ENCODE results near the gene PDLIM7. TPM values are rescaled to one million over a fixed set of nuclear protein-coding genes. Genes with fewer than 3 reads are reported as not detected.
"Not testable (repeated sequence)": the region's sequence is repeated elsewhere in the genome, so short reads cannot be mapped to it uniquely, and the experiment has no call there.

PDLIM7 gene
- total RNA-seq, 2 donors from 2014 or later = 6.8 to 16.2 TPM

DNA sequence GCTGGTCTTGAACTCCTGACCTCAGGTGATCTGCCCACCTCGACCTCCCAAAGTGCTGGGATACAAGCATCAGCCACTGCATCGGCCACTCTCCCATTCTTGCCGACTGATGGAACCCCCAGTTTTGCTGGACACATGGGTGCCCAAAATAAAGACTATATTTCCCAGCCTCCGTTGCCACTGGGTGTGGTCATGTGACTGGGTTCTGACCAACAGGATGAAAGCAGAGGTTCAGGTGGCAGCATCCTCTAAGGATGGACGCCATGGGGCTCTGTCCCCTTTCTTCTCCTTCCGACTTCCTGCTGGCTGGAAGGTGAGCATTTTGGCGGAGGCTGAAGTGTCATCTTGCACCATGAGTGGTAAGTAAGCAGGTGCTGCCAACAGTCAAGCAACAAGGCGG is 10.3 kb downstream of the PDLIM7 start:
- no peak overlapping the region for H3K27ac Mint-ChIP-seq
- ATAC-seq = no peak
- DNase-seq = no peak
- no peaks in the 10 kb centered on the region for H3K36me3 Mint-ChIP-seq (ENCODE audit: low read depth)
- no peaks in the 10 kb centered on the region for H3K27me3 Mint-ChIP-seq
- no peaks in the 10 kb centered on the region for H3K9me3 ChIP-seq (ENCODE audit: control insufficient read depth, low read length, poor library complexity, severe bottlenecking)
- H3K4me1 Mint-ChIP-seq = peaks cover 4% of the 10 kb centered on the region
- no peak overlapping the region for H3K4me3 Mint-ChIP-seq

DNA sequence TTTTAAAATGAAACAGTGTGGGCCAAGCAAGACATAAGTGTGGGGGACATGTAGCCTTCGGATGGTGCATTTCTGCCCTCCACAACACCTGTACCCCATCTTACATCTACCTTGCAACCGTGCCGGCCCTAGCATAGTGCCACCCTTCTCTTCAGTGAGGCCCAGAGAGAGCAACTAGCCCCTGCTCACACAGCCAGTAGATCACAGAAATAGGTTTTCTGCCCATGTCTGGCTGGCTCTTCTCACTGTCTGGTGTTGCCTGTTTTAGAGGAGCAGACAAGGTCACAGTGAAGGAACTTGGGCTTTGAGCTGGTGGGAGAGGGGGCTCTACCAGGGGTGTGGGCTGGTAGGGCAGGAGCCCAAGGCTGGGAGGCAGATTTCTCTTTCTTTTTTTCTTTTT is 11.1 kb downstream of the PDLIM7 start:
- Mint-ChIP-seq H3K36me3 (ENCODE audit: low read depth) (no peaks in the 10 kb centered on the region), H3K27me3 (no peaks in the 10 kb centered on the region), H3K27ac (no peak overlapping the region), H3K4me3 (no peak overlapping the region), H3K4me1 (peaks cover 4% of the 10 kb centered on the region)
- ATAC-seq (no peak), DNase-seq (no peak)
- H3K9me3 ChIP-seq (ENCODE audit: control insufficient read depth, low read length, poor library complexity, severe bottlenecking) = no peaks in the 10 kb centered on the region

DNA sequence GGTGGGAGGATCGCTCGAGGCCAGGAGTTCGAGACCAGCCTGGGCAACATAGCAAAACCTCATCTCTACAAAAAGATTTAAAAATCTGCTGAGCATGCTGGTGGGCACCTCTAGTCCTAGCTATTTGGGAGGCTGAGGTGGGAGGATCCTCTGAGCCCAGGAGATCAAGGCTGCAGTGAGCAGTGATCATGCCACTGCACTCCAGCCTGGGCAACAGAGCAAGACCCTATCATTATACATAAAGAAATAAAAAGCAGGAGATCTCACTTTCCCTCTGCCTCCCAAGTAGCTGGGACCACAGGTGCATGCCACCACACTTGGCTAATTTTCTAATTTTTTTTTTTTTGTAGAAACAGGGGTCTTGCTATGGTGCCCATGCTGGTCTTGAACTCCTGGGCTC is 11.7 kb downstream of the PDLIM7 start:
- not testable (repeated sequence) for H3K27me3 Mint-ChIP-seq; H3K4me1 Mint-ChIP-seq; H3K4me3 Mint-ChIP-seq; H3K36me3 Mint-ChIP-seq (ENCODE audit: low read depth); H3K9me3 ChIP-seq (ENCODE audit: control insufficient read depth, low read length, poor library complexity, severe bottlenecking); ATAC-seq; DNase-seq; H3K27ac Mint-ChIP-seq

DNA sequence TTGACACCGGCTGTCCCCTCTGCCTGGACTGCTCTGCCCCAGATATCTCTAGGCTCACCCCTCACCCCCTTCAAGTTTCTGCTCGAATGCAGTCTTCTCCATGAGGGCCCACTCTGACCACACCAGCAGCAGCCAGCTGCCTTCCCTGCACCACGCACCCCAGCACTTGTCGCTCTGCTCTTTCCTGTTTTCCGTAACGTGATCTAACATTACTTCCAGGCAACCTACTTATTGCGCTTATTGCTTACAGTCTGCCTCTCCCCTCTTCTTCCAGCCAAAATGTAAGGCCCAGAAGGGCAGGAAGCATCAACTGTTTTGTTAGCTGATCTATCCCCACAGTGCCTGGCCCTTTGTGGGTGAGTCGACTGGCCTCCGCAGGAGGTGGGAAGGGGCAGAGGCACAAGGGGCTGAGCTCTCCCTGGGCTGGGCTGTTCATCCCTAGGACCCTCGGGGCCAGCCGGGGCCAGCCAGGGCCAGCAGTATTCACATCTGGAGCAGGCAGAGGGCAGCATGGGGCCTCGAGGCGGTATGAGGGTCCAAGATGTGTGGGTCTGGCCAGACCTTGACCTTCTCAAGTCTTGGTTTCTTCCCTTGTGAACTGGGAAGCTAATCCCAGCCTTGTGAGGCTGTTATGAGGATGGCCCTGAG is 12.4 kb downstream of the PDLIM7 start:
- no peaks in the 10 kb centered on the region for H3K27me3 Mint-ChIP-seq
- ATAC-seq (no peak), DNase-seq (no peak)
- H3K36me3 Mint-ChIP-seq (ENCODE audit: low read depth) = no peaks in the 10 kb centered on the region
- H3K9me3 ChIP-seq (ENCODE audit: control insufficient read depth, low read length, poor library complexity, severe bottlenecking) = no peaks in the 10 kb centered on the region
- H3K4me3 Mint-ChIP-seq = no peak overlapping the region
- peak overlapping the region; percentile 43 for H3K27ac Mint-ChIP-seq
- H3K4me1 Mint-ChIP-seq = peaks cover 4% of the 10 kb centered on the region

DNA sequence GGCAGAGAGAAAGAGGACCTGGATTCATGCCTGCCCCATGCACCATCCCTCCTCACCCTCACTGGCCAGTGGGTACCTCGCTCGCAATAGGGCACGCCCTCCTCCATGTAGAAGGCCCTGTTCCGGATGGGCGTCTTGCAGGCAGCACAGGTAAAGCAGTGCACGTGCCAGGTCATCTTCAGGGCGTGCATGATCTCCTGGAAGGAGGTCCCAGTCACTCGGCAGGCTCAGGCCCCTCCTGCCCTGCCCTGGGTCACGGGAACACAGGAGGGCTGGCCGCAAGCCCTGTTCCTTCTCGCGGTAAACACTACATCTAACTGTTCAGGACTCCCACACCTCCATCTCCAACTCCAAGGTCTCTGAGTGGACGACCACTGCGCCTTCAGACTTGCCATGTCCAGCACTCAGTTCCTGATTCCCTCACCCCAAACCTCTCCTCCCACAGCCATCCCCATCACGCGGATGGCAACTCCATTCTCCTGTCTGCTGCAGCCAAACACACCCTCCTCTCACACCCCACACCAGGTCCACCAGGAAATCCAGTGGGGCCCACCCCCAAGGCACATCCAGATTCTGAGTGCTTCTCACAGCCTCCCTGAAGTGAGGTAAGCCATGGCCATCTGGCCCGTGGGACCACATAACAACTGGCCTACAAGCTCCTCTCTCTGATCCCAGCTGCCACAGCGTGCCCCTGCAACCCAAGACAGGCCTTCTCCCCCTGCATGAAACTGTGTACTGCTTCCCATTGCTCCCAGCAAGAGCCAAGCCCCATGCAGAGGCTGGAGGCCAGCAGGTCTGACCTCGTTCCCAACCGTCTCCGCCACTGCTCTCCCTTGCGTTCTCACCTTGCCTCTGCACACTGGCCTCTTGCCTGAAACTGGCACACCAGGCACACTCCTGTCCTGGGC is 13.2 kb downstream of the PDLIM7 start:
- Mint-ChIP-seq H3K4me3 (no peak overlapping the region), H3K27me3 (no peaks in the 10 kb centered on the region), H3K27ac (peak overlapping the region; percentile 43), H3K4me1 (peaks cover 6% of the 10 kb centered on the region), H3K36me3 (ENCODE audit: low read depth) (no peaks in the 10 kb centered on the region)
- DNase-seq (no peak), ATAC-seq (no peak)
- H3K9me3 ChIP-seq (ENCODE audit: control insufficient read depth, low read length, poor library complexity, severe bottlenecking) = no peaks in the 10 kb centered on the region

DNA sequence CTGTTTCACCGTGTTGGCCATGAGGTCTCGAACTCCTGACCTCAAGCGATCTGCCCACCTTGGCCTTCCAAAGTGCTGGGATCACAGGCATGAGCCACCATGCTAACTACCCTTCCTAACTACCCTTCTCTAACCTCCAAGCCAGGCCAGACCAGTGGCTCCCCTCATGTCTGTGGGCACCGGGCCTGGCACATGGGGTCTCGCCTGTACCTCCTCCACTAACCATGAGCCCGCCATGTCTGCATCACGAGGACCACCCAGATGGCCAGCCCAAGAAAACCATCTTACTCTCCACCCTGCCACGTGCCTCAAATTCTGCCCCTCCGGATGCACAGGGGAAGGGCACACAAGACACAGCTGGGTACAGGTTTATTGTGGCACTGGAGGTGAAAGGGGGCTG is 14.4 kb downstream of the PDLIM7 start:
- no peaks in the 10 kb centered on the region for H3K36me3 Mint-ChIP-seq (ENCODE audit: low read depth)
- H3K27me3 Mint-ChIP-seq = no peaks in the 10 kb centered on the region

DNA sequence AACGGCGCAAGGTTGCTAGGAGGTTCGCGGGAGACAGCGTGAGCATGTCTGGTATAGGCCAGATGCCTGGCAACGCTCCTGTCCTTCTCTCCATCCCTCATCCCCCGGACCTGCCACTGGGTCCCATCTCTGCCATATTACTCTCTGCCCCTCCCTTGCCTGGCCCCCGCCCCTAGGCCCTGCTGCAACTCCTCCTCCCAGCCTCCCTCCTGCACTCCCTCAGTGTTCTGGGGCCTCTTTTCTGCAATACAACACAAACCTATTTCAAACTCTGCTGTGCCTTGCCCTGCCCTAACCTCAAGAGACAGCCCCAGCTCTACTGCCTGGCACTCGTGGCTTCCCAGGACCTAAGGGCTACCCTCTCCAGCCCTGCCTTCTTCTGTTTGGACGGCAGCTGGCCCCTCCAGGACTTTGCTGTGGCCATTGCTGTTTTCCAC is 15.0 kb downstream of the PDLIM7 start:
- ATAC-seq = no peak
- H3K9me3 ChIP-seq (ENCODE audit: control insufficient read depth, low read length, poor library complexity, severe bottlenecking) = no peaks in the 10 kb centered on the region
- Mint-ChIP-seq H3K4me1 (peaks cover 10% of the 10 kb centered on the region), H3K27me3 (no peaks in the 10 kb centered on the region), H3K4me3 (no peak overlapping the region), H3K36me3 (ENCODE audit: low read depth) (no peaks in the 10 kb centered on the region), H3K27ac (peak overlapping the region; percentile 47)
- no peak for DNase-seq

More for the DNA sequence above, 14.4 kb downstream of the PDLIM7 start:
- Mint-ChIP-seq H3K4me3 (no peak overlapping the region), H3K27ac (peak overlapping the region; percentile 47), H3K4me1 (peaks cover 10% of the 10 kb centered on the region)
- DNase-seq (no peak), ATAC-seq (no peak)
- H3K9me3 ChIP-seq (ENCODE audit: control insufficient read depth, low read length, poor library complexity, severe bottlenecking) = no peaks in the 10 kb centered on the region

DNA sequence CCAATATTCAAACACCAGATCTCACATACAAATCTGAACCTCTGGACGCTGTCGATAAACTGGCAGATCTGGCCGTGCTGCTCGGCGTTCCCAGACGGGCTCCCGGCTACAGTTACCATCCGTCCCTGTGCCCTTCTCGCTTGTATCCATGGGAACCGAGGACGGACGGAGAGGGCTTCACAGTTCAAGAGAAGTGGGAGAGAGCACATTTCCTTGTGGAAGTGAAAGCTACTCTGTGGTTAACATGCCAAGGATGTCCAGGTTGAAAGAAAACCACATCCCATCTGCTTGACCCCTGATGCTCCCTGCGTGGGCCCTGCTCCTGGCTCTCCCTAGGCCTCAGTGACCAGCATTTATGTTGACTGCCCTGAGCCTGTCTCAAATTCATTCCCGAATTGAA is 17.6 kb downstream of the PDLIM7 start:
- no peak for DNase-seq
- Mint-ChIP-seq H3K27me3 (no peaks in the 10 kb centered on the region), H3K4me1 (peaks cover 9% of the 10 kb centered on the region), H3K36me3 (ENCODE audit: low read depth) (no peaks in the 10 kb centered on the region), H3K4me3 (no peak overlapping the region), H3K27ac (peak overlapping the region; percentile 74)
- H3K9me3 ChIP-seq (ENCODE audit: control insufficient read depth, low read length, poor library complexity, severe bottlenecking) = no peaks in the 10 kb centered on the region
- ATAC-seq = no peak

DNA sequence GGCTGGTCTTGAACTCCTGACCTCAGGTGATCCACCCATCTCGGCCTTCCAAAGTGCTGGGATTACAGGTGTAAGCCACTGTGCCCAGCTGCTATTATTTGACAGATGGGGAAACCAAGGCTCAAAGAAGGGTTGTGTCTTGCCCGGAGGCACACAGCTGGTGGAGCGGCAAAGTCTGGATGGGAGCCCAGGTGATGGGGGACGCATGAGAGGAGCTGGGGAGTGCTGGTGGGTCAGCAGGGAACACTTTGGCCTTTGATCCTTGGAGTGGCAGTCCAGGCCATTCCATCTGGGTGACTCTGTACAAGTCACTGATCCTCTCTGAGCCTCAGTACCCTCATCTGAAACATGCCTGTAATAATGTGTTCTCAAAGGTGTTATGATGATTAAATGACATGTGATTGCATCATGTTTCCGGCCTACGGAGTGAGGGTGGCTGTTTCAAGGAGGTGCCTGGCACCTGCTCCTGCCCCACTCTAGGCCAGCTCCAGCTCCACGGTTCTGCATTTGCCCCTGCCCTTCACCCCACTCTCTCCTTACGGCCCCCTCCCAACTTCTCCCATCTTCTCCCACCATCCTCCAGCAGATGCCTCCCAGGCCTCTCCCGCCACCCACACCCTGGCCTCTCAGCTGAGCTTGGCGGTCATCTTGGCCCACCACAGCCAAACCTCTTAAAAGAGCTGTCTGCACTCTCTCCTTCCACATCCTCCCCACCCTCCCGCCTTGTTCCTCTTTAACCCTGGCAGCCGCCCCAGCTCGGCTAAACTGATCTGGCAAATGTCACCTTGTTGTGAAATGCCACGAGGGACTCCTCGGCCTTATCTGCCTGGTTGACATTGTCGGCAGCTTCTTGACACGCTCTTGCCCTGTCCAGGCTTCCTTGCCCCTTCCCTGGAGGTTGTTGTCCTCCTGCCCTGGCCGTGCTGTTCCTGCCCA is 18.4 kb downstream of the PDLIM7 start:
- H3K4me1 Mint-ChIP-seq = peaks cover 14% of the 10 kb centered on the region
- ATAC-seq = peak; percentile 30
- H3K36me3 Mint-ChIP-seq (ENCODE audit: low read depth) = no peaks in the 10 kb centered on the region
- H3K9me3 ChIP-seq (ENCODE audit: control insufficient read depth, low read length, poor library complexity, severe bottlenecking) = no peaks in the 10 kb centered on the region
- H3K4me3 Mint-ChIP-seq = no peak overlapping the region
- H3K27ac Mint-ChIP-seq = peak overlapping the region; percentile 74
- no peaks in the 10 kb centered on the region for H3K27me3 Mint-ChIP-seq
- DNase-seq = no peak

DNA sequence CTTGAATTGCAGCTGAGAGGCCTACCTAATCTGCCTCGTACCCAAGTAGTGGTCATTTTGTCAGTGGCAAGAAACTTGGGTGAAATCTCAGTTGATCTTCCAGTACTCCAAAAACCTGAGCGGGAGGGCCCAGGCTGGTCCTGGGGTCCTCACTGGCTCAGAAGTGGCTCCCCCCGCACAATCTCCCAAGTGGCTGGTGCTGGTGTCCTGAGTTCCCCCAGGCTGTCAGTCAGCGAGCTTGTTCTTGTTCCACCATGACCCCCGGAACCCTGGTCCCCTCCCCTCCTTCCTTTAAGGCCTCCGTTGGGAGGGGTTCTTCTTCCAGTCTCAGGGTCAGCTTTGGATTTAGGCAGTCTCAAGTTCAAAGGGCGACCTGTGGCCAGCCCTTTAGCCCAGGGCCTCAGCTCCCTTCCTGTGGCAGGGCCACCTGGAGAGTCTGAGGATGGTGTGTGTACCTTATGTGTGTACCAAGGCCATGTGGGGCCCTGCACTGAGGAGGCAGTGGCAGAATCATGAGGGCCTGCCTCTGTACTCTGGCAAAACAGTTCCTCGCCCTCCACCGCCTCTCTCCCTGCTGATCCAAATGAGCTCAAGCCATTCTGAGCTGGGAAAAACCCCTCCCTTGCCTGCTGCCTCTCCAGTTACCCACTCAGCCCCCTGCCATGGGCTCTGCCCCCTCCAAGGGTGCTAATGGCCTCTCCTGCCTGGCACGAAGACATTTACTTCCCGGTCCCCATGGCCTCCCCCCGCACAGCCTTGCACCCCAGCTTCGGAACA is 19.5 kb downstream of the PDLIM7 start:
- DNase-seq (no peak), ATAC-seq (no peak)
- H3K4me3 Mint-ChIP-seq = no peak overlapping the region
- H3K36me3 Mint-ChIP-seq (ENCODE audit: low read depth) = no peaks in the 10 kb centered on the region
- H3K4me1 Mint-ChIP-seq = peaks cover 17% of the 10 kb centered on the region
- H3K27ac Mint-ChIP-seq = no peak overlapping the region
- H3K9me3 ChIP-seq (ENCODE audit: control insufficient read depth, low read length, poor library complexity, severe bottlenecking) = no peaks in the 10 kb centered on the region
- H3K27me3 Mint-ChIP-seq = no peaks in the 10 kb centered on the region

DNA sequence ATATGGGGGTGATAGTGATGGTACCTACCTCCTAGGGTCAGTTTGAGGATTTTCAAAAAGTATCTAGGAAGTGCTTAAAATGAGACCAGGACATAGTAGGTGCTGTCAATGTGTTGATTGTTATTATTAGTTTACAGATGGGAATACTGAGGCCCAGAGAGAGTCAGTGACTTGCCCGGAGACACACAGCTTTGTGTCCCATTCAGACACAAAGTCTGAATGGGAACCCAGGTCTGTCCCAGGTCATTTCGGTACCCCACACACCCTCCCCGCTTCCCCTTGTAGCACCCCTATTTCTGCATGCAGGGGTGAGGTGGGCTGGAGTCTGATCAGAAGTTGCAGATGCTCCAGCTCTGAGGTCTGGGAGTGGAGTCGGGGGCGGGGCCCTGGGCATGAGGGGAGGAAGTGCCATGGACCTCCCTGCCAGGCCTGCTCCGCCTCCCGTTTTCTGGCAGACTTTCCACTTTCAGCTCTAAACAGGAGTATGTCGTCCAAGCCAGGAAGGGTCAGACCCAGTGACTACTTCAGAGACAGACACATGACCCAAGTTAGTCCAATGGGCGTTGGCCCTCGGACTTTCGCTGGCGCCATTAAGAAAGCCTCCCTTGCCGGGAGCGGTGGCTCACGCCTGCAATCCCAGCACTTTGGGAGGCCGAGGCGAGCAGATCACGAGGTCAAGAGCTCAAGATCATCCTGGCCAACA is 20.7 kb downstream of the PDLIM7 start:
- H3K27ac Mint-ChIP-seq = no peak overlapping the region
- peaks cover 17% of the 10 kb centered on the region for H3K4me1 Mint-ChIP-seq

More for the DNA sequence above, 20.7 kb downstream of the PDLIM7 start:
- DNase-seq (no peak), ATAC-seq (no peak)
- H3K4me3 Mint-ChIP-seq = peak overlapping the region; percentile 49
- no peaks in the 10 kb centered on the region for H3K27me3 Mint-ChIP-seq
- H3K9me3 ChIP-seq (ENCODE audit: control insufficient read depth, low read length, poor library complexity, severe bottlenecking) = no peaks in the 10 kb centered on the region
- no peaks in the 10 kb centered on the region for H3K36me3 Mint-ChIP-seq (ENCODE audit: low read depth)

Measured in T-helper 17 cell (primary cell).